SK-MEL-5 (cell line): Measurements from ENCODE around the gene TMEM187. TPM values are rescaled to one million over a fixed set of nuclear protein-coding genes. Genes with fewer than 3 reads are reported as not detected.

Experiments
- DNase-seq: peaks from one replicate; pipeline ENCODE4 v3.0.0-alpha.2; 2016; ENCODE audit warnings: low read depth, low spot score
- in situ Hi-C: cut with HindIII; loops from 2 replicates; pipeline ENCODE4 v1.10.0; 2016; ENCODE audit warnings: low sequenced_read_pairs, high pct_unique_total_duplicates, low pct_unique_long_range_greater_than_20kb
- polyA plus RNA-seq, 2 experiments: library from polyadenylated mRNA; depleted of rRNA; stranded (reverse); fragments of >200 nt; gene quantifications; 2 replicates each; pipeline ENCODE4 v1.2.3, GENCODE V29; 2015
- total RNA-seq: library from RNA; depleted of rRNA; stranded (reverse); fragments of >200 nt; shearing (Covaris generic); gene quantifications from 2 replicates; pipeline ENCODE4 v1.2.3, GENCODE V29; 2014; rRNA removed

TMEM187 gene
- total RNA-seq: 5.8 and 7.6 TPM in 2 replicates
- polyA plus RNA-seq (2015; cell fraction: cytosol; rRNA removed): 10.8 and 11.7 TPM in 2 replicates
- polyA plus RNA-seq (2015; cell fraction: nucleus; rRNA removed): 3.4 and 21.6 TPM in 2 replicates

- in situ Hi-C loops: no loop called here
These were observed at the start of gene TMEM187 for GRCh38 chrX:153972368-153973126. Gene TMEM187, plus strand, starts transcription at chrX:153972754. Its CDS starts 9,309 bp downstream, at chrX:153982063.

GRCh38 chrX:153922932-153923857 is 49.4 kb upstream of the TMEM187 start:
- peak; percentile 65 for DNase-seq
- in situ Hi-C loops: no loop called here

More at GRCh38 chrX:153972368-153973126, at the start of gene TMEM187:
- peak; percentile 88 for DNase-seq

- in situ Hi-C loops: no loop called here
- DNase-seq: peak; percentile 50
These were observed 48.2 kb upstream of the TMEM187 start for GRCh38 chrX:153924149-153924861.

- DNase-seq: no peak
- in situ Hi-C loops: no loop called here
These were observed 47.2 kb upstream of the TMEM187 start for GRCh38 chrX:153925387-153925738.

- no peak for DNase-seq
- in situ Hi-C loops: no loop called here
These were observed 46.6 kb upstream of the TMEM187 start, which contains the start of gene ARHGAP4 for GRCh38 chrX:153925739-153926551. Gene ARHGAP4, minus strand, starts transcription at chrX:153926264. Its CDS starts 62 bp downstream, at chrX:153926202.

- in situ Hi-C loops: no loop called here
- no peak for DNase-seq
These were observed 46.0 kb upstream of the TMEM187 start for GRCh38 chrX:153926552-153926857.

- in situ Hi-C loops: no loop called here
- no peak for DNase-seq
These were observed 45.5 kb upstream of the TMEM187 start for GRCh38 chrX:153926858-153927671.

- no peak for DNase-seq
- in situ Hi-C loops: no loop called here
These were observed 45.0 kb upstream of the TMEM187 start for GRCh38 chrX:153927672-153927921.

- in situ Hi-C loops: no loop called here
These were observed 44.4 kb upstream of the TMEM187 start for GRCh38 chrX:153927922-153928760.

GRCh38 chrX:153928846-153929245 is 43.7 kb upstream of the TMEM187 start:
- no peak for DNase-seq
- in situ Hi-C loops: no loop called here

More at GRCh38 chrX:153927922-153928760, 44.4 kb upstream of the TMEM187 start:
- DNase-seq: peak; percentile 96

- no peak for DNase-seq
- in situ Hi-C loops: no loop called here
These were observed 43.0 kb upstream of the TMEM187 start for GRCh38 chrX:153929576-153929975.

GRCh38 chrX:153930011-153930910 is 42.3 kb upstream of the TMEM187 start:
- DNase-seq: no peak
- in situ Hi-C loops: no loop called here

GRCh38 chrX:153931151-153931550 is 41.4 kb upstream of the TMEM187 start:
- DNase-seq: no peak
- in situ Hi-C loops: no loop called here

- in situ Hi-C loops: no loop called here
These were observed 40.8 kb upstream of the TMEM187 start for GRCh38 chrX:153931748-153932147.

More at GRCh38 chrX:153931748-153932147, 40.8 kb upstream of the TMEM187 start:
- no peak for DNase-seq
